OCI-LY1 (cell line): ENCODE data around the gene CD300LG.
A peak's percentile ranks its signal among the peaks of the same experiment; 100 is the strongest.

Experiments used
- H2AFZ ChIP-seq: fragments of 200-600 bp; sonication (generic), shearing (Covaris generic); 2 replicates; pipeline ENCODE4 v1.6.0; 2014; ENCODE audit warnings: antibody characterized with exemption, mild to moderate bottlenecking, low read length
- H3F3A ChIP-seq: fragments of 200-600 bp; sonication (generic), shearing (Covaris generic); 2 replicates; pipeline ENCODE4 v1.6.0; 2014; ENCODE audit warnings: mild to moderate bottlenecking, antibody characterized with exemption, low read length, moderate library complexity; ENCODE audit not compliant: insufficient read depth
- H3K27ac ChIP-seq: fragments of 200-600 bp; sonication (generic); 2 replicates; pipeline ENCODE4 v1.5.1; 2014; ENCODE audit warnings: low read length, mixed run types, mild to moderate bottlenecking, low read depth; ENCODE audit not compliant: poor library complexity, severe bottlenecking
- H3K27me3 ChIP-seq: fragments of 200-600 bp; sonication (generic); 2 replicates; pipeline ENCODE4 v1.6.0; 2014; ENCODE audit warnings: antibody characterized with exemption, mild to moderate bottlenecking, low read length, moderate library complexity; ENCODE audit not compliant: insufficient read depth
- H3K36me3 ChIP-seq: fragments of 200-600 bp; sonication (generic); 2 replicates; pipeline ENCODE4 v1.6.1; 2014; ENCODE audit warnings: mild to moderate bottlenecking, antibody characterized with exemption, low read length, moderate library complexity, mixed read lengths; ENCODE audit not compliant: insufficient read depth
- H3K4me1 ChIP-seq: fragments of 200-600 bp; sonication (generic); 2 replicates; pipeline ENCODE4 v1.5.1; 2014; ENCODE audit warnings: mild to moderate bottlenecking, low read length, moderate library complexity; ENCODE audit not compliant: insufficient read depth, severe bottlenecking
- H3K4me2 ChIP-seq: fragments of 200-600 bp; sonication (generic), shearing (Covaris generic); 2 replicates; pipeline ENCODE4 v1.6.1; 2014; ENCODE audit warnings: low read length
- H3K4me3 ChIP-seq: fragments of 200-600 bp; sonication (generic); 2 replicates; pipeline ENCODE4 v1.5.1; 2014; ENCODE audit warnings: low read length, low read depth, mild to moderate bottlenecking, mixed read lengths; ENCODE audit not compliant: poor library complexity, severe bottlenecking
- H3K79me2 ChIP-seq: fragments of 200-600 bp; shearing (Covaris generic); 2 replicates; pipeline ENCODE4 v1.6.1; 2016; ENCODE audit warnings: mixed run types, low read length, mixed read lengths; ENCODE audit not compliant: insufficient read depth
- H3K9ac ChIP-seq: fragments of 200-600 bp; sonication (generic), shearing (Covaris generic); 2 replicates; pipeline ENCODE4 v1.6.1; 2014; ENCODE audit warnings: mild to moderate bottlenecking, low read length, mixed read lengths
- H3K9me2 ChIP-seq: fragments of 200-600 bp; sonication (generic), shearing (Covaris generic); 2 replicates; pipeline ENCODE4 v1.6.1; 2014; ENCODE audit warnings: low read depth, mild to moderate bottlenecking, low read length, mixed read lengths
- H3K9me3 ChIP-seq: fragments of 200-600 bp; shearing (Covaris generic); 2 replicates; pipeline ENCODE4 v1.6.1; 2014; ENCODE audit warnings: low read length, mixed read lengths
- H4K20me1 ChIP-seq: fragments of 200-600 bp; sonication (generic), shearing (Covaris generic); 2 replicates; pipeline ENCODE4 v1.6.0; 2016; ENCODE audit warnings: mild to moderate bottlenecking, low read length; ENCODE audit not compliant: insufficient read depth
- EZH2 ChIP-seq: fragments of 200-600 bp; sonication (generic), shearing (Covaris generic); IDR thresholded peaks from 2 replicates; pipeline ENCODE4 v1.8.0; 2017; ENCODE audit warnings: borderline replicate concordance, mixed run types, mild to moderate bottlenecking, antibody characterized with exemption, low read length, moderate library complexity, mixed read lengths
- TF ChIP-seq, protein P1 (sequence below): fragments of 200-600 bp; sonication (generic), shearing (Covaris generic); IDR thresholded peaks from 2 replicates; pipeline ENCODE4 v1.5.1; 2017; ENCODE audit warnings: mild to moderate bottlenecking, antibody characterized with exemption, low read length, moderate library complexity, mixed read lengths

The CD300LG gene

DNA sequence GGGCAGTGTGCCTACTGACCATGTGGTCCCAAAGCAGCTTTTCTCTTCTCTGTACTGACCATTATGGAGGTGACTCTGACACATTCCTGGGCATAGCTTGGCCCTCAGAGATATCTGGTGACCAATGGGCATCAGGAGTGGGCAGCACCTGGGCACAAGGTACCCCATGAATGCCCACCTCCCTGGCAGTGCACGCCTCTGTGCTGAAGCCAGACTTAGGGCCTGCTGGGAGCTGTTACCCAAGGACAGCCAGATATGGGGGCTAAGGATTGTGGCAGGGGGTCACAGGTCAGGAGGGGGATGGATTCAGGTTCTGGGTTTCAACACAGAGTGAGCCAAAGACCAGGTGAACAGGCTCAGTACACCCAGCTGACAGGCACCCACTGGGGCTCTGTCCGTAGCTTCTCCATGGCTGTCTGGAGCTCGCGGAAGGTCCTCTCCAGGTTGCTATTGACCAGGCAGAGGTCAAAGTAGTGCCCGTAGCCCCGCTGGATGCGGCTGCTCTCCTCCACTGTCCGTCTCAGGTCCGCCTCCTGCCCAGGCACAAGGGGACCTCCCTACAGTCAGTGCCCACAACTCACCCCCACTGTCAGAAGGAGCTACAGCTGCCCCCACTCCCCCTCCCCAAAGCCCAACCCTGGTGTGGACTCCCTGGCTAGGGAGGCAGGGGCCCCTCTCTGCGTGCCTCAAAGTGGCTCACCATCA lies 30.6 kb downstream of the CD300LG start:
- Histone ChIP-seq H3K79me2 (no peaks in the 10 kb centered on the region), H3K9ac (no peak overlapping the region), H3K27ac (no peak overlapping the region), H2AFZ (no peak overlapping the region), H3K4me2 (no peak overlapping the region), H4K20me1 (no peaks in the 10 kb centered on the region), H3K4me3 (no peak overlapping the region), H3K9me3 (no peaks in the 10 kb centered on the region), H3K9me2 (no peaks in the 10 kb centered on the region), H3K36me3 (no peaks in the 10 kb centered on the region), H3F3A (no peaks in the 10 kb centered on the region), H3K27me3 (no peaks in the 10 kb centered on the region; the same call in 1 of the 2 replicates), H3K4me1 (no peaks in the 10 kb centered on the region)
- TF ChIP-seq EZH2: no peak
- TF ChIP-seq, protein P1, sequence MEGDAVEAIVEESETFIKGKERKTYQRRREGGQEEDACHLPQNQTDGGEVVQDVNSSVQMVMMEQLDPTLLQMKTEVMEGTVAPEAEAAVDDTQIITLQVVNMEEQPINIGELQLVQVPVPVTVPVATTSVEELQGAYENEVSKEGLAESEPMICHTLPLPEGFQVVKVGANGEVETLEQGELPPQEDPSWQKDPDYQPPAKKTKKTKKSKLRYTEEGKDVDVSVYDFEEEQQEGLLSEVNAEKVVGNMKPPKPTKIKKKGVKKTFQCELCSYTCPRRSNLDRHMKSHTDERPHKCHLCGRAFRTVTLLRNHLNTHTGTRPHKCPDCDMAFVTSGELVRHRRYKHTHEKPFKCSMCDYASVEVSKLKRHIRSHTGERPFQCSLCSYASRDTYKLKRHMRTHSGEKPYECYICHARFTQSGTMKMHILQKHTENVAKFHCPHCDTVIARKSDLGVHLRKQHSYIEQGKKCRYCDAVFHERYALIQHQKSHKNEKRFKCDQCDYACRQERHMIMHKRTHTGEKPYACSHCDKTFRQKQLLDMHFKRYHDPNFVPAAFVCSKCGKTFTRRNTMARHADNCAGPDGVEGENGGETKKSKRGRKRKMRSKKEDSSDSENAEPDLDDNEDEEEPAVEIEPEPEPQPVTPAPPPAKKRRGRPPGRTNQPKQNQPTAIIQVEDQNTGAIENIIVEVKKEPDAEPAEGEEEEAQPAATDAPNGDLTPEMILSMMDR: no peak

DNA sequence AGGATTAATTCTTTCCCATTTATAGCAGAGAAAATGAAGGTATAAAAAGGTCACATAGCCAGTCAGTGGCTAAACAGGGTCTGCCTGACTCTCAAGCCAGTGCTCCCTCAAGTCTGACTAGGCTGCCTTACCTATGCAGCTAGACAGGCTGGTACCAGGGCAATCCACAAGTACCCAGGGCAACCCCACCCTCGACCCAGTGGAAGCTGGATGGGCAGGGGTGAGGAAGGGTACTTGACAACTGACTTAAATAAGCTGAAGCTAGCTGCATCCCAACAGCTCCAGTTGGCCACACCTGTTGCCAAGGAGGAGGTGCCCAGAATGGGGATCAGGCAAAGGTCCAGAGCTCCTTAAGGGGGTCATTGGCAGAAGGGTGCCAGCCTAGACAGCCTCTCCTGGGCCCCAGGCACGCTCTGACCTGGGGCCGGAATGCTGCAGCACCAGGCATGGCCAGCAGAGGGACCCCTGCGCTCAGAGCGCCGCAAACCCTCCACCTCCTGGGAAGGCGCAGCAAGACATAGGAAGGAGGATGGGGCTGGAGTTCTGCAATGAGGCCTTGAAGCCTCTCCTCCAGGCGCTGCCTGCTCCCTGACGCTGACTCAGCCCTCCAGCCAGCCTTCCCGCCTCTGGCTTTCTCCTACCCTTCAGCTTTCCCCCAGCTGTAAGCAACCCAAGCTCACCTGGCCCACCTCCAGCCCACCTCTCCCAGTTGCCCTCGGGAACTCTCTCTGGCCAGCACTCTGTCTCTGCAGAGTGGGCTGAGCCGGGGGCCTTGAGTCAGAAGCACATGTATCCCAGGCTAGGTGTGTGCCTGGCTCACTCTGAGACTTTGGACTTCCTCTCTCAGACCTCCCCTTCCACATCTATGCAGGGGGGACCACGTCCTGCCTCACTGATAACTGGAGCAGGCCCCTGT lies 31.5 kb downstream of the CD300LG start:
- H3K79me2 ChIP-seq: no peaks in the 10 kb centered on the region
- H2AFZ ChIP-seq: no peak overlapping the region
- no peak overlapping the region for H3K27ac ChIP-seq
- no peaks in the 10 kb centered on the region for H3K36me3 ChIP-seq
- H3K4me1 ChIP-seq: no peaks in the 10 kb centered on the region
- TF ChIP-seq EZH2: no peak
- TF ChIP-seq, protein P1: peak; percentile 83
- no peaks in the 10 kb centered on the region for H4K20me1 ChIP-seq
- no peaks in the 10 kb centered on the region; the same call in 1 of the 2 replicates for H3K27me3 ChIP-seq
- no peak overlapping the region for H3K4me3 ChIP-seq
- no peak overlapping the region for H3K9ac ChIP-seq
- H3F3A ChIP-seq: no peaks in the 10 kb centered on the region
- no peaks in the 10 kb centered on the region for H3K9me2 ChIP-seq
- no peaks in the 10 kb centered on the region for H3K9me3 ChIP-seq
- H3K4me2 ChIP-seq: no peak overlapping the region

DNA sequence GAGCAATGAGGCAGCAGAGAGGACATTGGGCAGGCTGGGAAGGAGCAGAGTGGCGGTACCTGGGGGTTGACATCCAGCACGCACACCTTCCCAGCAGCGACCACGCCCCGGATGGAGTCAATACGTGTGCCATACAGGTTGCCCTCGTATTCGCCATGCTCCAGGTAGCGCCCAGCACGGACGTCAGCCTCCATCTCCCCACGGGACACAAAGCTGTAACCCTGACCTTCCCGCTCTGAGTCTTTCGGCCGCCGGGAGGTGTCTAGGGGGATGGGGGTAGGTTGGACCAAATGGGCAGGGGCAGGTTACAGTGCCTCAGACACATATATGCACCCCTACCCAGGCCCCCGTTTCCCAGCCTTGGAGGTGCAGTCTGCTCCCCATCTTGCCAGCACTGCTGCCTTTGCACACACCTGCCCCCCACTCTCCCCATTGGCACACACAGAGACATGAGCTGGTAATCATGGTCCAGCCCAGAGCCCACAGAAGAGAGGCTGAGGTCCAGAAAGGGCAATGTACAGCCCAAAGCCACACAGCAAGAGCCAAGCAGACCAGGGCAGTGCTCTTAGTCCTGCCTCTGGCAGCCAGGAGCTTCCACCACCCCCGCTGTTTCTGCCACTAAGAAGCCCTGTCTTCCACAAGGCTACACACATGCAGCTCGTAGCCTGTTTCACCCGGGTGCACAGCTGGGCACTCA lies 32.9 kb downstream of the CD300LG start:
- Histone ChIP-seq H3K9ac (no peak overlapping the region), H3K9me3 (no peaks in the 10 kb centered on the region), H3K4me3 (no peak overlapping the region), H3K79me2 (no peaks in the 10 kb centered on the region), H3K36me3 (no peaks in the 10 kb centered on the region), H3K4me1 (no peaks in the 10 kb centered on the region), H3K4me2 (no peak overlapping the region), H3K27ac (no peak overlapping the region), H4K20me1 (no peaks in the 10 kb centered on the region), H3K27me3 (no peaks in the 10 kb centered on the region), H2AFZ (no peak overlapping the region), H3K9me2 (no peaks in the 10 kb centered on the region), H3F3A (no peaks in the 10 kb centered on the region)
- TF ChIP-seq EZH2: no peak
- TF ChIP-seq, protein P1: no peak
